ENCODE measurements around the gene SLC35B4.
A peak's percentile ranks its signal among the peaks of the same experiment; 100 is the strongest.

The SLC35B4 gene

GRCh38 chr7:134330974-134331373 lies 14.2 kb upstream of the SLC35B4 start:
- DNase-seq = no peak

DNA sequence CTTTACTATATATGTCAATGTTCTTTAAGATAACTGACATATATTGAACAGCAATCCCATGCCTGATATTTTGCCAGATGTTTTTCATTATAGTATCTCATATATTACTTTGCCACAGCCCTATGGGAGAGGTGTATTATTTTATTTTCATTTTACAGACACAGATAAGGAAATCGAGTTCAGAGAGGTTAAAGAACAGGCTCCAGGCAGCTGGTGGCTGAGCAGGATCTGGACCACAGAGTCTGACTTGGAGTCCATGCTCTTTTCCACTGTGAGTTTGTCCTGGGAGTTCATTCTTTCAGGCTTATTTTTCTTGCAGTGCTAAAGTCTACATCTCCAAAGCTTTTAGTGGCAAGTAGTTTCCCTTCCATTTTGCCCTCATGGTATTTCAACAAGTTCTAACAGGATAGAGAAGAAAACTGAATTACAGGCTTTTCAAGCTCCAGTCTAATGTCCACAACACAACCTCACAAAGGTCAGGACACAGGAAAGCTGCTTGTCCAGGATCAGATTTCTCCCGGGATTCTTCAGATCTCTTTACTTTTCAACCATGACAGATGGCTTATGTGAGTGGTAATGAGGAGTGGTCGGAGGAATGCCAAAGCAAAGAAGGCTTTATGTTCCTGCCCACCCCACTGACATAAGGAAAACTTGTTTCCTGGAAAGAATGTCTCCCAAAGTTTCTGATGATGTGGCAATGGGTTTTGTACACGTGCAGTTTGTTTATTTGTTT lies 13.1 kb upstream of the SLC35B4 start:
- no peak for DNase-seq

DNA sequence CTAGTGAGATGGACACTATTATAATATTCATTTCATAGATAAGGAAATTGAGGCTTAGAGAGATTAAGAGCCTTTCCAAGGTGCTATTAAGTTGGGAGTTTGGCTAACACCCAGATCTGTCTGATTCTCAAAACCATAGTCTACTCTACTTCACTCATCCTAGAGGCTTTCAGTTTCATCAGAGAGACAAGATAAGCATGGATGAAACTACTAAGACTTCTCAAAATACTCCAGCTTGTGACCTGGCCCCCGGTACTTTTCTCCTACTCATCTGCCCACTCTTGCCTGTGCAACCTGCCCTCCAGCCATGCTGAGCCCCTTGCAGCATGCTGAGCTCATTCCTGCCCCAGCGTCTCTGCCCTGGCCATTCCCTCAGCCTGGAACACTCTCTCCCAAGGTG lies 12.2 kb upstream of the SLC35B4 start:
- no peak for DNase-seq

DNA sequence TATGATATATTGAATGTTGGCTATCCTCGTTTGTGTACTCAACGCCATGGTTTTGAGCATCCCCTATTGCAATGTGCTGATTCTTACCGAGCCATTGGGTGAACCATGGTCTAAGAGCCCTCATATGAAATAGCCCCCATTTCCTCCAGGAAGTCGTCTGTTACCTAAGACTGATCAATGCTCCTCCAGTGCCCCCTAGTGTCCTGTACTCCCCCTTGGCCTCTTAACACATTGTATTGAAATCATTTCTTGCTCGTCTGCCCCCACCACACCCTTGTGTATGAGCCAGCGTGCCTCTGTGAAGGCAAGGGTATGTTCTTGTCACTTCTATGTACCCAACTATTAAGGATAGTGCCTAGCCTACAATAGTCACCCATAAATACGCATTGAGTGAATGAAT lies 11.2 kb upstream of the SLC35B4 start:
- peak; percentile 69 for DNase-seq

- no peak for DNase-seq
These were observed 7.4 kb upstream of the SLC35B4 start for GRCh38 chr7:134324107-134324506.

DNA sequence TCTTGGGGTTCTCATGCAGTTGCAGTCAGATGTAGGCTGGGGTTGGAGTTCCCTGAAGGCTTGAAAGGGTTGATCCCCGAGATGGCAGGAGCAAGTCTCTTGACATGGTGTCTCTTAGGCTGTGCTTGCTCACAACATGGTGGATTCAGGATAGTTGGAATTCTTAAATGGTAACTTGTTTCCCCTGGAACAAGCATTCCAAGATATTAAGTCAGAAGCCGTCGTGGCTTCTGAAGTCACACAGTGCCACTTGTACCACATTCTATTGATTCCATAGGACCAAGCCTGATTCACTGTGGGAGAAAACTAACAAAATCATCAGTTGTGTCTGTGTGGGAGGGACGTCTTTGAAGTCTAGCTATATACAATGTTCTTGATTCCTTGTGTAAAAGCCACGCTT lies 3.5 kb upstream of the SLC35B4 start:
- DNase-seq = no peak

GRCh38 chr7:134318443-134318842 lies 1.7 kb upstream of the SLC35B4 start:
- no peak for DNase-seq

DNA sequence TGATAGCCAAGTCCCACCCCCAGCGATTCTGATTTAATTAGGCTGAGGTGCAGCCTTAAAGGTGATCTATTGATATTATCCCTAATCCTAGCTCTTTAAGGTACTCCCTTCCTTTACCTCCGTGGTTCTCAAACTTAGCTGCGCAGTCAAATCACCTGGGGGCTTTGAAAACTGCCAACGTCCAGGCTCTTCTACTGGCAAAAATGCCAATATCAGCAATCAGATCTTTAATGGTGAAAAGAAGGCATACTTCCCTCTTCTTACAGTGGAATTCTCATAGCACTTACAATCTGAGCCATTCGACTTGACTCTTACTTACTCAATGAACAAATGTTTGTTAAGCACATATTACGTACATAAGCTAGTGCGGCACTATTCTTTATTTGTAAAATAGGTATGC lies 704 bp upstream of the SLC35B4 start:
- no peak for DNase-seq

GRCh38 chr7:134315679-134316538 lies 821 bp downstream of the SLC35B4 start:
- no peak for DNase-seq

GRCh38 chr7:134313543-134313942 lies 3.2 kb downstream of the SLC35B4 start:
- DNase-seq = no peak

DNA sequence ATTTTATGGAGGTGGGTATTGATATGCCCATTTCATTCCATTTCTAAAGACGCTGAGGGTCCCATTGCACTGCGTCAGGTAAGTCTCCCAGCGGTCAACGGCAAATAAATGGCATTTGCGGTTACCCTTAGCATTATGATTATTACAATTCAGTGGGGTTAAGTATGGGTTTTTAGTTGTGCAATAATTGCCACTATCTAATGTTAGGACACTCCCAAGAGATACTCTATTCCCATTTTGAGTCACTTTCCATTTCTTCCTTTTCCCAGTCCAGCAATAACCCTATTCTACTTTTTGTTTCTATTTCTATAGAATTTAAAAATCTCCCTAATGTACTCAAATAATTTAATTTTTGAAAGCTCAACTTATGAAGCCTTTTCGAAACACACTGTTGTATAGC lies 4.0 kb downstream of the SLC35B4 start:
- DNase-seq = no peak

DNA sequence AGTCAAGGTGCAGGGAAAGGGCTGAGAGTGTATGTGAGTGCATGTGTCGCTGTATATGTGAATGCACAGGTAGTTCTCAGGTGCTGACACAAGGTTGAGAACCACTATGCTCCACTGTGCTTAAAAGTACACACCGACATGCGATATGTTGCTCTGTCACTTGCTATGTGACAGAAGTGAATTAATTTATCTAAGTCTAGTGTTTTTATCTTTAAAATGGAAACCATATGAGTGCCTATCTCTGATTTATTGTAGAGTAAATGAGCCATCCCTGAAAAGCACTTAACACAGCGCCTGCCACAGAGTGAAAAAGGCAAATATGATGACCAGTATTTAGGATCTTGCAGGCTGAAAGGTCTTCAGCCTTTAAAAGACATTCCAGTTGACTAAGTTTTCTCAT lies 4.9 kb downstream of the SLC35B4 start:
- no peak for DNase-seq

DNA sequence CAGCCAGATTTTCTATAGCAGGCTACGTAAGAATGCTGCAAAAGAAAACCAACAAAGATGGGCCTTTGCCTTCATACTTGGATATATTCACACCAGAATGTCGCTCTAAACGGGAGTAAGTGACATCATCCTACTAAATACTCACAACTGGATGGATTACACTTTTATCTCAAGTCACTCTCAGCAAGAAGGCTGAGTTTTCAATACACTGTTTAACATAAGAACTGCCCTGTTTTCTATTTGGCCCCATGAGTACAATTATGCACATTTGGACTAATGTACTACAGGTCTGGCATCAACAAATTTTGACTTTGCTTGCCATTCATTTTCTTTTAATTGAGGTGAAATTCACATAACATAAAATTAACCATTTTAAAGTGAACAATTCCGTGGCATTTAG lies 8.2 kb downstream of the SLC35B4 start:
- no peak for DNase-seq

DNA sequence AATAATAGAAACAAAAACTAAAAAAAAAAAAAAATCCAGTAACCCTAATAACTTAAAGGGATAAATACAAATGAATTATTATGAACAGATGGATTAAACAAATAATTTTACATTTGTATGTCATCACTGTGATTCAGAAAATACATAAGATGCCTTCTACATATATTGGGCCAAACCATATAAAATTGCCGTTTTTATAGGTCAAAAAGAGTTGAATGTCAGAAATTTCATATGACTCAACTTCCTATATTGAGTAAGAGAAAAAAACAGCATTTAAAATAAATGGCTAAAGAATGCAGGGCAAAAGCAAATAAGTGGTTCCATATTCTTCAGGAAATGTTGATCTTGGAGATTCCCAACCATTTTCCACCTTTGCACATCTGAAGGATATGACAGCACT lies 9.4 kb downstream of the SLC35B4 start:
- no peak for DNase-seq

- DNase-seq = no peak
These were observed 14.6 kb downstream of the SLC35B4 start for GRCh38 chr7:134302120-134302519.

GRCh38 chr7:134301592-134301991 lies 15.1 kb downstream of the SLC35B4 start:
- no peak for DNase-seq

GRCh38 chr7:134300988-134301387 lies 15.7 kb downstream of the SLC35B4 start:
- no peak for DNase-seq

- no peak for DNase-seq
These were observed 17.6 kb downstream of the SLC35B4 start for GRCh38 chr7:134298902-134299683.

DNA sequence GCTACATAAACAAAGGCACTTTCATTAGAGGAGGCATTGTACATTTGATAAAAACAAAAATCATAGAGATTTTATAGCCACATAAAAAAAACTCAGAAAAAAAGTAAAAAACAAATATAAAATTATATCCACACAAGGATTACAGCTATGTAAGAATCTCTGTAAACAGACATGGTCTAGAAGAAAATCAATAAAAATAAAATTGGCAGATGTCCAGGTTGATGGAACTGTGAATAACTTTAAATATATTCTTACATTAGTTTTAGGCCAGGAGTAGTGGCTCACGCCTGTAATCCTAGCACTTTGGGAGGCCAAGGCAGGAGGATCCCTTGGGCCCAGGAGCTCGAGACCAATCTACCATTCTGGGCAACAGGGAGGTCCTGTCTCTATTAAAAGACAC lies 19.2 kb downstream of the SLC35B4 start:
- DNase-seq = no peak

DNA sequence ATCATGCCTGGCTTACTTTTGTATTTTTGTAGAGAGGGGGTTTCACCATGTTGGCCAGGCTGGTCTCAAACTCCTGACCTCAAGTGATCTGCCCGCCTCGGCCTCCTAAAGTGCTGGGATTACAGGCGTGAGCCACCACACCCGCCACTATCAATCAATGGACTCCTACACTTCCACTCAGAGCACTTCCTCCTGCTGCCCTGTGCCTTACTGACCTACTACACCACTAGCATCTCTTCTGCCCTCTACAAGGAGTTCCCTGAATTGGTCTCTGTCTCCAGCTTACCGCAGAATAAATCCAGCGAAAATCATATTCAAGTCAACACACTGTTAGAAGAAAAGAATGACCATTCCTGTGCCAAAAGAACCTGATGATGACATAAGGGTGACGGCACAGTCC lies 20.7 kb downstream of the SLC35B4 start:
- DNase-seq = peak; percentile 9

- DNase-seq = peak; percentile 98
These were observed 23.6 kb downstream of the SLC35B4 start for GRCh38 chr7:134293002-134293740.

- DNase-seq = no peak
These were observed 26.4 kb downstream of the SLC35B4 start for GRCh38 chr7:134290286-134290685.

DNA sequence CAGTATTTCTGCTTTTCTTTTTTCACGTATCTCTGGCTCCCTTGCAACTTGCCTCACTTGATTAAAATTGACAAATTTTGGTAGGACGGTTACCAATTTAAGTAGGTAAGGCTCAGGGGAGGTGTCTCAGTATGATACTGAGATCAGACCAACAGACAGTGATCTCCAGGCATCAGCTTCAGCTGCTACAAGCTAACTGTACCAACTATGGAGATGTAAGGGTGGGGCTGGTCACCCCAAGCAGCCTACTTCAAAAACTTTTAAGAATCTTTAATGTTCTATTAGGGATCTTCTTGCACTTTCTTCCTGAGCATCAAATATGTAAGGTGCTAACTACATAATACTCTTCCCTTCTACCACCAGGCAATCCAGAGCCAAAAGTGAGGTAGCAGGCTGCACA lies 26.9 kb downstream of the SLC35B4 start:
- DNase-seq = no peak
